Mammary epithelial cell (primary cell): ENCODE results near the gene VAPB.

ENCODE experiments used
- EZH2 ChIP-seq: IDR thresholded peaks from 2 replicates; pipeline ENCODE4 v1.6.1; 2012; ENCODE audit warnings: low read length, inconsistent platforms, borderline replicate concordance
- TF ChIP-seq, protein P1 (sequence below), 2 donors: IDR thresholded peaks in 1 of 2; conservative IDR thresholded peaks in 1 of 2; 2 replicates each; pipeline ENCODE4 v1.5.1; 2011 to 2012; ENCODE audit warnings: inconsistent platforms in 2 of 2, low read length in 2 of 2, mild to moderate bottlenecking in 2 of 2, control low read depth in 1 of 2, low read depth in 1 of 2; ENCODE audit not compliant: insufficient read depth in 1 of 2; ENCODE audit errors: extremely low read depth in 1 of 2

DNA sequence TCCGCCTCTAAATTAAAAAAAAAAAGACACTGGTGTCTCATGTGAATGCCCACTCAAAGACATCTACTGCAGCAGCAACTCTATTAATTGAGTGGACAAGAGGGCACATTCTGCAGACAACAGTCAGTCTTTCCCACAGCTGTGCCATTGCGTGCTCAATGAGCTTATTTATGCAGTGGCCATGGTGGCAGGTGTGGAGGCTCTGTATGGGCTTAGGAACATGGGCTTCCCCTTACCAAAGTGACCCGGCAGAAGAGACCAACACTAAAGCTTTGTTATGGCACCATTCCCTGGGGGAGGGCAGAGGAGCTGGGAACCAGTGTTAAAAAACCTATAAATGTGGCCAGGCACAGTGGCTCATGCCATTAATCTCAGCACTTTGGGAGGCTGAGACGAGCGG, 4.2 kb upstream of the VAPB start:
- TF ChIP-seq, protein P1, sequence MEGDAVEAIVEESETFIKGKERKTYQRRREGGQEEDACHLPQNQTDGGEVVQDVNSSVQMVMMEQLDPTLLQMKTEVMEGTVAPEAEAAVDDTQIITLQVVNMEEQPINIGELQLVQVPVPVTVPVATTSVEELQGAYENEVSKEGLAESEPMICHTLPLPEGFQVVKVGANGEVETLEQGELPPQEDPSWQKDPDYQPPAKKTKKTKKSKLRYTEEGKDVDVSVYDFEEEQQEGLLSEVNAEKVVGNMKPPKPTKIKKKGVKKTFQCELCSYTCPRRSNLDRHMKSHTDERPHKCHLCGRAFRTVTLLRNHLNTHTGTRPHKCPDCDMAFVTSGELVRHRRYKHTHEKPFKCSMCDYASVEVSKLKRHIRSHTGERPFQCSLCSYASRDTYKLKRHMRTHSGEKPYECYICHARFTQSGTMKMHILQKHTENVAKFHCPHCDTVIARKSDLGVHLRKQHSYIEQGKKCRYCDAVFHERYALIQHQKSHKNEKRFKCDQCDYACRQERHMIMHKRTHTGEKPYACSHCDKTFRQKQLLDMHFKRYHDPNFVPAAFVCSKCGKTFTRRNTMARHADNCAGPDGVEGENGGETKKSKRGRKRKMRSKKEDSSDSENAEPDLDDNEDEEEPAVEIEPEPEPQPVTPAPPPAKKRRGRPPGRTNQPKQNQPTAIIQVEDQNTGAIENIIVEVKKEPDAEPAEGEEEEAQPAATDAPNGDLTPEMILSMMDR (conservative IDR thresholded peaks at IDR 0.05 in 1 of 2, IDR thresholded peaks at IDR 0.05 in 1 of 2; ENCODE audit: extremely low read depth in 1 of 2, insufficient read depth in 1 of 2, low read depth in 1 of 2, low read length in 2 of 2) = no peak
- no peak for TF ChIP-seq EZH2
